ENCODE measurements around the gene HOXB7.

Gene HOXB7

GRCh38 chr17:48612456-48612853 is 1.6 kb upstream of the HOXB7 start:
- no peak for TF ChIP-seq CTCF (IDR thresholded peaks at IDR 0.05; ENCODE audit: insufficient read depth, low read depth, low read length, missing control alignments)
- DNase-seq (ENCODE audit: low read depth): no peak

GRCh38 chr17:48611681-48612455 is 1.1 kb upstream of the HOXB7 start:
- DNase-seq (ENCODE audit: low read depth): no peak
- TF ChIP-seq CTCF (IDR thresholded peaks at IDR 0.05; ENCODE audit: insufficient read depth, low read depth, low read length, missing control alignments): no peak
- H3K4me3 ChIP-seq (ENCODE audit: low read depth, low read length): peak overlapping the region; percentile 93

More at GRCh38 chr17:48612456-48612853, 1.6 kb upstream of the HOXB7 start:
- peak overlapping the region; percentile 38 for H3K4me3 ChIP-seq (ENCODE audit: low read depth, low read length)

- DNase-seq (ENCODE audit: low read depth): no peak
- H3K4me3 ChIP-seq (ENCODE audit: low read depth, low read length): peak overlapping the region; percentile 93
These were observed 396 bp upstream of the HOXB7 start for GRCh38 chr17:48611213-48611612.

GRCh38 chr17:48609759-48610281 is 997 bp downstream of the HOXB7 start:
- DNase-seq (ENCODE audit: low read depth): no peak
- no peak for TF ChIP-seq CTCF (IDR thresholded peaks at IDR 0.05; ENCODE audit: insufficient read depth, low read depth, low read length, missing control alignments)
- H3K4me3 ChIP-seq (ENCODE audit: low read depth, low read length): peak overlapping the region; percentile 93

More at GRCh38 chr17:48611213-48611612, 396 bp upstream of the HOXB7 start:
- no peak for TF ChIP-seq CTCF (IDR thresholded peaks at IDR 0.05; ENCODE audit: insufficient read depth, low read depth, low read length, missing control alignments)

- TF ChIP-seq CTCF (IDR thresholded peaks at IDR 0.05; ENCODE audit: insufficient read depth, low read depth, low read length, missing control alignments): no peak
- no peak for DNase-seq (ENCODE audit: low read depth)
- no peak overlapping the region for H3K4me3 ChIP-seq (ENCODE audit: low read depth, low read length)
These were observed 1.8 kb downstream of the HOXB7 start for GRCh38 chr17:48609033-48609432.

GRCh38 chr17:48608494-48608834 is 2.4 kb downstream of the HOXB7 start:
- no peak overlapping the region for H3K4me3 ChIP-seq (ENCODE audit: low read depth, low read length)
- TF ChIP-seq CTCF (IDR thresholded peaks at IDR 0.05; ENCODE audit: insufficient read depth, low read depth, low read length, missing control alignments): no peak
- no peak for DNase-seq (ENCODE audit: low read depth)

Data from GM12865 (cell line).